Uterus (tissue), 2 donors: ENCODE data around the gene RAB8A.
"Not testable (repeated sequence)": the region's sequence is repeated elsewhere in the genome, so short reads cannot be mapped to it uniquely, and the experiment has no call there.

ENCODE experiments used
- CTCF ChIP-seq, 4 experiments: fragments of 200-600 bp in 2 of 4; fragments of 450-650 bp in 2 of 4; sonication (generic) in 2 of 4; IDR thresholded peaks; one replicate each; pipeline ENCODE4 v1.5.1; 2016 to 2019; ENCODE audit warnings: antibody characterized with exemption in 4 of 4, mild to moderate bottlenecking in 2 of 4, moderate library complexity in 1 of 4
- POLR2A ChIP-seq, 2 donors: fragments of 450-650 bp; IDR thresholded peaks; one replicate each; pipeline ENCODE4 v1.6.1; 2016; ENCODE audit warnings: antibody characterized with exemption in 2 of 2, mild to moderate bottlenecking in 1 of 2, moderate library complexity in 1 of 2

- not testable (repeated sequence) for TF ChIP-seq CTCF, POLR2A (IDR thresholded peaks at IDR 0.05)
Measured at GRCh38 chr19:16178866-16179265, 67.2 kb downstream of the RAB8A start.
